Loucy (cell line): Measurements from ENCODE around the gene PSMD3.

Experiments used
- CTCF ChIP-seq: fragments of 200-600 bp; sonication (generic); conservative IDR thresholded peaks from 2 replicates; pipeline ENCODE4 v1.5.1; 2014; ENCODE audit warnings: mild to moderate bottlenecking, antibody characterized with exemption, low read length
- EZH2phosphoT487 ChIP-seq: fragments of 200-600 bp; IDR thresholded peaks from 2 replicates; pipeline ENCODE4 v1.6.1; 2018; ENCODE audit warnings: antibody characterized with exemption, mild to moderate bottlenecking, moderate library complexity, borderline replicate concordance

- TF ChIP-seq CTCF (no peak), EZH2phosphoT487 (no peak)
These were observed 15.6 kb downstream of the PSMD3 start for GRCh38 chr17:39996162-39996561.
